ENCODE data around the gene GPR143. TPM values are rescaled to one million over a fixed set of nuclear protein-coding genes. Genes with fewer than 3 reads are reported as not detected.

Gene GPR143
- total RNA-seq, 1 experiment from 2014 or later: 1.4 TPM

Other genes with a start within 250 kb of the GPR143 start
- 1.4 and 2.8 TPM in 2 replicates for gene SHROOM2, start 20.6 kb upstream of the GPR143 start, total RNA-seq (2014; rRNA removed; shearing (Covaris generic))
- gene CLDN34, start 201.5 kb upstream of the GPR143 start, total RNA-seq (2014; rRNA removed; shearing (Covaris generic)): not detected in 2 replicates